Measurements from ENCODE around the gene RAI1.

Gene RAI1

GRCh38 chr17:17768424-17769088 lies 87.3 kb downstream of the RAI1 start:
- DNase-seq, result no peak

- no peak for DNase-seq
Measured at GRCh38 chr17:17769869-17770631, 88.8 kb downstream of the RAI1 start.

GRCh38 chr17:17770632-17771044 lies 89.4 kb downstream of the RAI1 start:
- no peak for DNase-seq

- DNase-seq, result no peak
Measured at GRCh38 chr17:17771498-17772201, 90.4 kb downstream of the RAI1 start.

- DNase-seq, result no peak
Measured at GRCh38 chr17:17772231-17772630, 91.0 kb downstream of the RAI1 start.

- DNase-seq, result no peak
Measured at GRCh38 chr17:17774009-17774881, 93.0 kb downstream of the RAI1 start.

GRCh38 chr17:17776889-17777288 lies 95.6 kb downstream of the RAI1 start:
- no peak for DNase-seq

- DNase-seq, result no peak
Measured at GRCh38 chr17:17778308-17779014, 97.2 kb downstream of the RAI1 start.

- DNase-seq, result no peak
Measured at GRCh38 chr17:17779015-17779611, 97.9 kb downstream of the RAI1 start.

- no peak for DNase-seq
Measured at GRCh38 chr17:17780922-17781590, 99.8 kb downstream of the RAI1 start.

- DNase-seq, result peak; percentile 31 to 51
Measured at GRCh38 chr17:17781591-17782496, 100.6 kb downstream of the RAI1 start.

GRCh38 chr17:17782523-17783115 lies 101.4 kb downstream of the RAI1 start:
- no peak for DNase-seq

- DNase-seq, result peak; percentile 33 to 68
Measured at GRCh38 chr17:17783116-17783824, 102.0 kb downstream of the RAI1 start.

GRCh38 chr17:17783825-17784656 lies 102.8 kb downstream of the RAI1 start:
- DNase-seq, result peak; percentile 23 to 61

- peak in 1 of 2 donors; percentile 23 for DNase-seq
Measured at GRCh38 chr17:17784657-17785267, 103.5 kb downstream of the RAI1 start.

- DNase-seq, result no peak
Measured at GRCh38 chr17:17785407-17785806, 104.1 kb downstream of the RAI1 start.

GRCh38 chr17:17786998-17787397 lies 105.7 kb downstream of the RAI1 start:
- no peak for DNase-seq

Measured in CD4-positive, alpha-beta T cell treated with Interleukin-4 for 1 hour (primary cell).